H1 (cell line): ENCODE measurements around the gene ITGB4. TPM values are rescaled to one million over a fixed set of nuclear protein-coding genes. Genes with fewer than 3 reads are reported as not detected.

ENCODE experiments used
- CTCF ChIA-PET: fragments of 300-600 bp; sonication (Branson Sonifier 250); formaldehyde crosslinking; loops from one replicate; lab custom pipeline; 2021; ENCODE audit not compliant: partially characterized antibody; lab: Charles Lee
- POLR2A ChIA-PET: fragments of 300-600 bp; sonication (Branson Sonifier 250); formaldehyde crosslinking; loops from one replicate; lab custom pipeline; 2021; ENCODE audit warnings: inconsistent platforms; ENCODE audit not compliant: partially characterized antibody; lab: Charles Lee
- DNase-seq, 2 experiments: peaks; one replicate each; pipeline versions ENCODE4 v3.0.0 to v3.0.0-alpha.2; 2010 to 2022; ENCODE audit warnings: low spot score in 2 of 2, low read depth in 1 of 2, mixed read lengths in 1 of 2
- FAIRE-seq: peaks from 2 replicates; lab custom pipeline; 2011; peaks lifted over from hg19 to GRCh38; lab: Jason Lieb, UNC
- H2AFZ ChIP-seq: 2 replicates; pipeline ENCODE4 v1.8.1; 2012; ENCODE audit warnings: low read length, inconsistent platforms
- H2AK5ac ChIP-seq: 2 replicates; pipeline ENCODE4 v1.6.1; 2013; ENCODE audit warnings: low read depth, low read length
- H2BK120ac ChIP-seq: replicated peaks from 2 replicates; pipeline ENCODE3; 2013; ENCODE audit warnings: low read depth, low read length, inconsistent platforms
- H2BK12ac ChIP-seq: 2 replicates; pipeline ENCODE4 v1.6.1; 2013; ENCODE audit warnings: low read depth, low read length
- H2BK15ac ChIP-seq: 2 replicates; pipeline ENCODE4 v1.6.1; 2013; ENCODE audit warnings: low read length
- H2BK20ac ChIP-seq: 2 replicates; pipeline ENCODE4 v1.6.1; 2013; ENCODE audit warnings: low read length
- H2BK5ac ChIP-seq: 2 replicates; pipeline ENCODE4 v1.6.1; 2013; ENCODE audit warnings: low read depth, low read length
- H3K14ac ChIP-seq: 2 replicates; pipeline ENCODE4 v1.6.1; 2013; ENCODE audit warnings: inconsistent platforms; ENCODE audit not compliant: insufficient read length
- H3K18ac ChIP-seq: 2 replicates; pipeline ENCODE4 v1.6.1; 2013; ENCODE audit warnings: low read length; ENCODE audit errors: extremely low read depth
- H3K23ac ChIP-seq: 2 replicates; pipeline ENCODE4 v1.6.1; 2013; ENCODE audit warnings: inconsistent platforms; ENCODE audit not compliant: insufficient read length
- H3K23me2 ChIP-seq: 2 replicates; pipeline ENCODE4 v1.6.1; 2013; ENCODE audit warnings: low read depth, low read length
- H3K27ac ChIP-seq: 2 replicates; pipeline ENCODE4 v1.6.1; 2011; ENCODE audit warnings: low read depth, low read length, inconsistent platforms
- H3K27me3 ChIP-seq, 4 experiments: replicated peaks in 1 of 4; 1 replicate in 1 of 4; 2 replicates in 3 of 4; pipeline versions ENCODE4 v1.6.1 to v1.8.1; 2011 to 2013; ENCODE audit warnings: low read length in 3 of 4, mild to moderate bottlenecking in 3 of 4, inconsistent platforms in 2 of 4, mixed read lengths in 2 of 4, moderate library complexity in 1 of 4; ENCODE audit not compliant: control insufficient read depth in 3 of 4, insufficient read depth in 3 of 4; ENCODE audit errors: extremely low read depth in 1 of 4
- H3K36me3 ChIP-seq, 4 experiments: 2 replicates each; pipeline versions ENCODE4 v1.6.1 to v1.8.1; 2011 to 2013; ENCODE audit warnings: mild to moderate bottlenecking in 4 of 4, low read length in 3 of 4, moderate library complexity in 2 of 4, control low read depth in 1 of 4, inconsistent platforms in 1 of 4; ENCODE audit not compliant: insufficient read depth in 4 of 4, control insufficient read depth in 2 of 4
- H3K4ac ChIP-seq: replicated peaks from 2 replicates; pipeline ENCODE3; 2013; ENCODE audit warnings: low read length, low read depth, mixed read lengths, inconsistent platforms; ENCODE audit not compliant: insufficient read length
- H3K4me1 ChIP-seq, 4 experiments: replicated peaks in 1 of 4; 1 replicate in 1 of 4; 2 replicates in 3 of 4; pipeline versions ENCODE4 v1.6.1 to v1.8.1; 2011 to 2013; ENCODE audit warnings: low read length in 3 of 4, inconsistent platforms in 2 of 4, mixed read lengths in 1 of 4; ENCODE audit not compliant: insufficient read depth in 4 of 4, control insufficient read depth in 3 of 4
- H3K4me2 ChIP-seq, 2 experiments: 2 replicates each; pipeline versions ENCODE4 v1.6.1 to v1.8.1; 2011 to 2013; ENCODE audit warnings: low read depth in 2 of 2, low read length in 2 of 2, control low read depth in 1 of 2, inconsistent platforms in 1 of 2, mild to moderate bottlenecking in 1 of 2; ENCODE audit not compliant: insufficient read depth in 1 of 2
- H3K4me3 ChIP-seq, 4 experiments: fragments of 200-600, 300-600 bp in 1 of 4; sonication (generic), shearing (Covaris generic), sonication (Bioruptor Twin) in 1 of 4; 2 replicates each; pipeline versions ENCODE4 v1.5.1 to v1.8.1; 2011 to 2016; ENCODE audit warnings: low read length in 4 of 4, low read depth in 3 of 4, control low read depth in 2 of 4, inconsistent platforms in 2 of 4, mild to moderate bottlenecking in 2 of 4, mixed read lengths in 1 of 4, moderate library complexity in 1 of 4; ENCODE audit not compliant: insufficient read depth in 2 of 4; ENCODE audit errors: extremely low read depth in 1 of 4
- H3K56ac ChIP-seq: replicated peaks from 2 replicates; pipeline ENCODE3; 2013; ENCODE audit warnings: low read depth, mild to moderate bottlenecking, mixed read lengths, low read length, inconsistent platforms; ENCODE audit not compliant: insufficient read length
- H3K79me1 ChIP-seq: 2 replicates; pipeline ENCODE4 v1.6.1; 2013; ENCODE audit warnings: low read depth, low read length, control low read depth
- H3K79me2 ChIP-seq, 2 experiments: 2 replicates each; pipeline versions ENCODE4 v1.6.1 to v1.8.1; 2012 to 2013; ENCODE audit warnings: low read length in 2 of 2, mild to moderate bottlenecking in 2 of 2, inconsistent platforms in 1 of 2; ENCODE audit not compliant: insufficient read depth in 2 of 2, control insufficient read depth in 1 of 2
- H3K9ac ChIP-seq, 4 experiments: replicated peaks in 1 of 4; 1 replicate in 1 of 4; 2 replicates in 3 of 4; pipeline versions ENCODE4 v1.6.1 to v1.8.1; 2011 to 2013; ENCODE audit warnings: low read depth in 3 of 4, low read length in 3 of 4, control low read depth in 2 of 4, mild to moderate bottlenecking in 2 of 4, moderate library complexity in 2 of 4, inconsistent platforms in 1 of 4; ENCODE audit errors: extremely low read depth in 1 of 4
- H3K9me3 ChIP-seq, 2 experiments: 2 replicates each; pipeline versions ENCODE4 v1.6.1 to v1.8.1; 2012 to 2013; ENCODE audit warnings: mild to moderate bottlenecking in 2 of 2, moderate library complexity in 2 of 2, control low read depth in 1 of 2, inconsistent platforms in 1 of 2, low read depth in 1 of 2, low read length in 1 of 2, mixed read lengths in 1 of 2; ENCODE audit not compliant: insufficient read depth in 2 of 2
- H4K20me1 ChIP-seq, 2 experiments: replicated peaks in 1 of 2; 2 replicates each; pipeline versions ENCODE3 to v1.8.1; 2011 to 2013; ENCODE audit warnings: inconsistent platforms in 2 of 2, low read length in 2 of 2, mild to moderate bottlenecking in 1 of 2; ENCODE audit not compliant: insufficient read depth in 2 of 2, control insufficient read depth in 1 of 2
- H4K5ac ChIP-seq: 2 replicates; pipeline ENCODE4 v1.6.1; 2013; ENCODE audit warnings: low read length, low read depth, mixed read lengths, inconsistent platforms; ENCODE audit not compliant: insufficient read length
- H4K8ac ChIP-seq: 2 replicates; pipeline ENCODE4 v1.8.0; 2013; ENCODE audit warnings: mild to moderate bottlenecking, moderate library complexity, low read length, inconsistent platforms; ENCODE audit not compliant: insufficient read depth; ENCODE audit errors: extremely low read depth
- H4K91ac ChIP-seq: replicated peaks from 2 replicates; pipeline ENCODE3; 2013; ENCODE audit warnings: low read length, mixed read lengths, inconsistent platforms; ENCODE audit not compliant: insufficient read length
- BACH1 ChIP-seq: IDR thresholded peaks from 2 replicates; pipeline ENCODE4 v1.6.1; 2012; ENCODE audit warnings: low read length, improper control_type of control experiment
- BRCA1 ChIP-seq: IDR thresholded peaks from 2 replicates; pipeline ENCODE4 v1.6.1; 2012; ENCODE audit warnings: low read depth, low read length, improper control_type of control experiment
- CHD1 ChIP-seq: IDR thresholded peaks from 2 replicates; pipeline ENCODE4 v1.6.1; 2012; ENCODE audit warnings: low read depth, low read length, improper control_type of control experiment
- WGBS, 2 experiments: shearing (Covaris generic) in 1 of 2; methylation state at CpG; one replicate each; pipeline versions ENCODE4 v1.1.6 to v1.1.7; 2013 to 2015; ENCODE audit warnings: low lambda C conversion rate in 2 of 2, mixed read lengths in 2 of 2, inconsistent platforms in 1 of 2, low coverage in 1 of 2, missing lambda C conversion rate in 1 of 2; ENCODE audit not compliant: insufficient replicate concordance in 2 of 2, insufficient coverage in 1 of 2, insufficient read length in 1 of 2; ENCODE audit errors: extremely low coverage in 1 of 2, missing lambda C conversion rate in 1 of 2; 5-methylcytosine and 5-hydroxymethylcytosine counted together
- polyA plus RNA-seq, 7 experiments: library from polyadenylated mRNA; depleted of rRNA in 3 of 7; stranded (reverse) in 5 of 7; unstranded in 2 of 7; fragments of >200 nt in 5 of 7; fragments of 200-250 nt in 2 of 7; gene quantifications; 1 replicate in 5 of 7; 2 replicates in 1 of 7; 4 replicates in 1 of 7; pipeline versions ENCODE4 v1.2.1 to v1.2.3, GENCODE V29; 2011 to 2013; ENCODE audit warnings: missing spikeins in 2 of 7, mixed read lengths in 2 of 7
- total RNA-seq: library from RNA; stranded (reverse); fragmentation: NEBNext Ultra II Directional; extraction: Animal tissue kit (Norgen Biotek cat#: 25700); gene quantifications from 2 replicates; pipeline ENCODE4 v1.2.1, GENCODE V29; 2021

Gene ITGB4
- total and polyA plus RNA-seq, 2 of the 8 experiments (the other 6 are each of a cell fraction or from before 2014, with no cell fraction given), result 5.2 to 5.6 TPM

DNA sequence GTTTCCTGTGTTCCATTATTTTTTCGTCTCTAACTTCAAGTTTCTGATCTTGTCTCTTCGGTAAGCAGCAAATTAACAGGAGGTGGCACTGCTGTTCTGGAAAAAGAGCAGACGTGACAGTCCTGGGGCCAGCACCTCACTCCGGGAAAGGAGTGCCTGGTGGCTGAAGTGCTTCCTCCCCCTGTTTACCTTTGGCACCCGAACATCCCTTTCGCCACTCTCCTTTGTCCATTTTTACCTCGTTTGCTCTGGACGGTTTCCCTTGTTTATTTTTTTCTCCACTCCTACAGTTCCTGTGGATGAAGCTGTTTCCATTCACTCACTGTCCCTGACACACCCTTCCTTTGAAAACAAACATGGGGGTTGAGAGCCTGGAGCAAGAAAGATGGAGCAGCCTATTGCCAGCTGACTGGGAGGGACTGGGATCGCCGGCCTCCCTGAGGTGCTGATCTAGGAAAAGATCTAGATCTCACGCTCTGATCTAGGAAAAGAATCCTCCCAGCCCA lies 41.5 kb upstream of the ITGB4 start:
- Histone ChIP-seq H4K8ac (no peak overlapping the region), H3K14ac (no peak overlapping the region), H2AK5ac (no peak overlapping the region), H3K9ac (no peak overlapping the region), H3K36me3 (peaks cover 2 to 12% (median 5%) of the 10 kb centered on the region in 4 experiments; a peak in 4 of 8 replicates), H2AFZ (no peak overlapping the region), H3K4me2 (no peak overlapping the region), H3K79me2 (peaks cover 2 to 54% of the 10 kb centered on the region in 2 experiments; a peak in 2 of 4 replicates), H3K27ac (no peak overlapping the region), H2BK15ac (no peak overlapping the region), H2BK12ac (no peak overlapping the region), H3K18ac (no peak overlapping the region), H2BK20ac (no peak overlapping the region), H3K23me2 (no peaks in the 10 kb centered on the region), H4K20me1 (peaks cover 7 to 8% of the 10 kb centered on the region in 2 experiments), H3K9me3 (no peaks in the 10 kb centered on the region), H3K4ac (no peak overlapping the region)
- no peak for DNase-seq
- no peak for TF ChIP-seq CHD1
- TF ChIP-seq BRCA1, result no peak
- no peak for TF ChIP-seq BACH1
- TF ChIP-seq, all 59 proteins: peak for 0
- no peak overlapping the region for H2BK120ac ChIP-seq
- no peak overlapping the region for H4K91ac ChIP-seq
- no peak for FAIRE-seq
- H3K4me1 ChIP-seq, result no peaks in the 10 kb centered on the region
- H3K79me1 ChIP-seq, result peaks cover 12% of the 10 kb centered on the region
- H3K23ac ChIP-seq, result no peak overlapping the region
- WGBS, 2 experiments, result 86% methylated on average over 11 of the region's 11 CpGs; no CpG with 5 or more reads in 1 of the 2 experiments
- no peak overlapping the region for H4K5ac ChIP-seq
- H2BK5ac ChIP-seq, result no peak overlapping the region
- no peak overlapping the region for H3K56ac ChIP-seq
- CTCF ChIA-PET, result interaction anchor here (1.2 to 3.7 kb wide), 6 partner anchors 14 to 84 kb away, joined by 3 to 40 read pairs (median 7); partner anchors contain the start of gene SMIM5
- no peak overlapping the region for H3K4me3 ChIP-seq
- H3K27me3 ChIP-seq, result no peaks in the 10 kb centered on the region
- POLR2A ChIA-PET, result interaction anchor here (0.6 to 5.0 kb wide), 9 partner anchors 8 to 1559 kb away, joined by 3 to 26 read pairs (median 4); partner anchors contain the start of genes RECQL5 and SAP30BP
